ENCODE measurements around the gene GRM3.

The GRM3 gene

DNA sequence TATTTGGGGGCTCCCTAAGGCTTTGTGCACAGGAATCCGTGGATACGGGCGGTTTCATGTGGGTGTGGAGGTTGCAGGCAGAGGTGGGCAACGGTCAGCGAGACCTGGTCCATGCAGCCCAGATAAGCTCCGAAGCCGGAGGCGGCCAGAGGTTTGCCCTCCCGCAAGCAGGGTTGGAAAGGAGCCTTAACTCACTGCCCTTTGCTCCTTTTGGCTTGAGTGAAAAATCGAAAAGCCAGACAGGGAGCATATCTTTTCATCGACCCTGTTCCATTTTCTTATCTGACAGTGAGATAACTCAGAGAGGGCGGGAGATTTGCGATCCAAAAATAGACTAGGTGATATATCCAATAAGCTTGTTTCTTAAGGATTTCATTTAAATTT lies 1.5 kb downstream of the GRM3 start:
- H3K4me3 ChIP-seq (ENCODE audit: low read depth, low read length) = no peak overlapping the region
- no peak for DNase-seq (ENCODE audit: low read depth)
- TF ChIP-seq POLR2A (IDR thresholded peaks at IDR 0.05; ENCODE audit: extremely low read depth, insufficient read length) = no peak
- TF ChIP-seq, protein P1, sequence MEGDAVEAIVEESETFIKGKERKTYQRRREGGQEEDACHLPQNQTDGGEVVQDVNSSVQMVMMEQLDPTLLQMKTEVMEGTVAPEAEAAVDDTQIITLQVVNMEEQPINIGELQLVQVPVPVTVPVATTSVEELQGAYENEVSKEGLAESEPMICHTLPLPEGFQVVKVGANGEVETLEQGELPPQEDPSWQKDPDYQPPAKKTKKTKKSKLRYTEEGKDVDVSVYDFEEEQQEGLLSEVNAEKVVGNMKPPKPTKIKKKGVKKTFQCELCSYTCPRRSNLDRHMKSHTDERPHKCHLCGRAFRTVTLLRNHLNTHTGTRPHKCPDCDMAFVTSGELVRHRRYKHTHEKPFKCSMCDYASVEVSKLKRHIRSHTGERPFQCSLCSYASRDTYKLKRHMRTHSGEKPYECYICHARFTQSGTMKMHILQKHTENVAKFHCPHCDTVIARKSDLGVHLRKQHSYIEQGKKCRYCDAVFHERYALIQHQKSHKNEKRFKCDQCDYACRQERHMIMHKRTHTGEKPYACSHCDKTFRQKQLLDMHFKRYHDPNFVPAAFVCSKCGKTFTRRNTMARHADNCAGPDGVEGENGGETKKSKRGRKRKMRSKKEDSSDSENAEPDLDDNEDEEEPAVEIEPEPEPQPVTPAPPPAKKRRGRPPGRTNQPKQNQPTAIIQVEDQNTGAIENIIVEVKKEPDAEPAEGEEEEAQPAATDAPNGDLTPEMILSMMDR (IDR thresholded peaks at IDR 0.05; ENCODE audit: low read depth, low read length) = no peak
- no peak for TF ChIP-seq MAX (IDR thresholded peaks at IDR 0.05; ENCODE audit: low read depth, low read length)
- TF ChIP-seq MYC (IDR thresholded peaks at IDR 0.05; ENCODE audit: low read depth, low read length) = no peak

GRCh38 chr7:86645676-86646276 lies 2.1 kb downstream of the GRM3 start:
- no peak overlapping the region for H3K4me3 ChIP-seq (ENCODE audit: low read depth, low read length)
- no peak for DNase-seq (ENCODE audit: low read depth)
- TF ChIP-seq, protein P1 (IDR thresholded peaks at IDR 0.05; ENCODE audit: low read depth, low read length) = no peak

GRCh38 chr7:86647385-86648094 lies 3.8 kb downstream of the GRM3 start:
- no peak for TF ChIP-seq MYC (IDR thresholded peaks at IDR 0.05; ENCODE audit: low read depth, low read length)
- TF ChIP-seq, protein P1 (IDR thresholded peaks at IDR 0.05; ENCODE audit: low read depth, low read length) = no peak
- TF ChIP-seq POLR2A (IDR thresholded peaks at IDR 0.05; ENCODE audit: extremely low read depth, insufficient read length) = no peak
- no peak for TF ChIP-seq MAX (IDR thresholded peaks at IDR 0.05; ENCODE audit: low read depth, low read length)
- no peak for DNase-seq (ENCODE audit: low read depth)
- H3K4me3 ChIP-seq (ENCODE audit: low read depth, low read length) = no peak overlapping the region

DNA sequence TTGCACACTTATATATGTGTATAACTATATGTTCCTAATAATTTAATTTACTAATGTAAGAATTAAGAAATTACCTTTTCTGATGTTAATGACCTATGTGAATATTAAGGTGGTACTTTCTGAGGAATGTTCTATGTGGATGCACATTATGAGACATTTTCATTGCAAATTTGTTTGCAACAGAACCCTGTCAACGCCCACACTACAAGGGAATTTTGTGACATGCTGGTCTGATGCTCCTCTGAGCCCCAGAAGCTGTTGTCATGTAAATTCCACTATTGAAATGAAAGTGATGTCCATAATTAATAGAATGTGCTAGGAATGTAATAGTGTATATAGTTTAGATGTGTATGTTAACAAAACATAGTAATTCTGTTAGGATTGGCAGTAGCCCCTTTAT lies 4.5 kb downstream of the GRM3 start:
- DNase-seq (ENCODE audit: low read depth) = no peak
- TF ChIP-seq MAX (IDR thresholded peaks at IDR 0.05; ENCODE audit: low read depth, low read length) (no peak), POLR2A (IDR thresholded peaks at IDR 0.05; ENCODE audit: extremely low read depth, insufficient read length) (no peak), MYC (IDR thresholded peaks at IDR 0.05; ENCODE audit: low read depth, low read length) (no peak)
- TF ChIP-seq, protein P1 (IDR thresholded peaks at IDR 0.05; ENCODE audit: low read depth, low read length) = no peak
- H3K4me3 ChIP-seq (ENCODE audit: low read depth, low read length) = no peak overlapping the region

GRCh38 chr7:86653919-86654659 lies 10.4 kb downstream of the GRM3 start:
- TF ChIP-seq, protein P1 (IDR thresholded peaks at IDR 0.05; ENCODE audit: low read depth, low read length) = no peak
- TF ChIP-seq MAX (IDR thresholded peaks at IDR 0.05; ENCODE audit: low read depth, low read length) (no peak), MYC (IDR thresholded peaks at IDR 0.05; ENCODE audit: low read depth, low read length) (no peak), POLR2A (IDR thresholded peaks at IDR 0.05; ENCODE audit: extremely low read depth, insufficient read length) (no peak)
- DNase-seq (ENCODE audit: low read depth) = no peak
- H3K4me3 ChIP-seq (ENCODE audit: low read depth, low read length) = no peak overlapping the region
